ENCODE data around the gene C6orf163. TPM values are rescaled to one million over a fixed set of nuclear protein-coding genes. Genes with fewer than 3 reads are reported as not detected.

C6orf163 gene
- total RNA-seq, 3 donors from 2014 or later = 2.7 to 7.8 (median 3.8) TPM

DNA sequence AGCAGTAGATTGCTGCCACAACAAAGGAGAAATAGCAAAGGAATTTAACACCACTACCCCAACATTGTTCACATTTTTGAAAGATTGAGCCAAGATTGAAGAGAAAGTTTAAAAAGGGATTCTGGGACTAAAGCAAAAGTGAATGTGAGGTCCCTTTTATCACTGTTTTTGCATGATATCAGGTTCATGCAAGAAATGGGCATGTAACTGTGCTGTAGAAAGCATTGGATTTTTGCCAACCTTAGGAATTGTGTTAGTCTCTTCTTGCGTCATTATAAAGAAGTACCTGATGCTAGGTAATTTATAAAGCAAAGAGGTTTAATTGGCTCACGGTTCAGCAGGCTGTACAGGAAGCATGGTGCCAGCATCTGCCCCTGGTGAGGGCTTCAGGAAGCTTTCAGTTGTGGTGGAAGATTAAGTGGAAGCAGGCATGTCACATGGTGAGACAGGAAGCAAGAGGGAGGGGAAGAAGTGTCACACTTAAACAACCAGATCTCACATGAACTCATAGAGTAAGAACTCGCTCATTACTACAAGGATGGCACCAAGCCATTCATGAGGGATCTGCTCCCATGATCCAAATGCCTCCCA is 10.9 kb upstream of the C6orf163 start:
- TF ChIP-seq, protein P1, sequence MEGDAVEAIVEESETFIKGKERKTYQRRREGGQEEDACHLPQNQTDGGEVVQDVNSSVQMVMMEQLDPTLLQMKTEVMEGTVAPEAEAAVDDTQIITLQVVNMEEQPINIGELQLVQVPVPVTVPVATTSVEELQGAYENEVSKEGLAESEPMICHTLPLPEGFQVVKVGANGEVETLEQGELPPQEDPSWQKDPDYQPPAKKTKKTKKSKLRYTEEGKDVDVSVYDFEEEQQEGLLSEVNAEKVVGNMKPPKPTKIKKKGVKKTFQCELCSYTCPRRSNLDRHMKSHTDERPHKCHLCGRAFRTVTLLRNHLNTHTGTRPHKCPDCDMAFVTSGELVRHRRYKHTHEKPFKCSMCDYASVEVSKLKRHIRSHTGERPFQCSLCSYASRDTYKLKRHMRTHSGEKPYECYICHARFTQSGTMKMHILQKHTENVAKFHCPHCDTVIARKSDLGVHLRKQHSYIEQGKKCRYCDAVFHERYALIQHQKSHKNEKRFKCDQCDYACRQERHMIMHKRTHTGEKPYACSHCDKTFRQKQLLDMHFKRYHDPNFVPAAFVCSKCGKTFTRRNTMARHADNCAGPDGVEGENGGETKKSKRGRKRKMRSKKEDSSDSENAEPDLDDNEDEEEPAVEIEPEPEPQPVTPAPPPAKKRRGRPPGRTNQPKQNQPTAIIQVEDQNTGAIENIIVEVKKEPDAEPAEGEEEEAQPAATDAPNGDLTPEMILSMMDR (IDR thresholded peaks at IDR 0.05) = no peak
- H3K9me3 ChIP-seq = no peaks in the 10 kb centered on the region
- H3K4me3 ChIP-seq = no peak overlapping the region
- intact Hi-C loops (cut with DNase I, micrococcal nuclease) = no loop called here
- DNase-seq (no peak), ATAC-seq (no peak)
- no peaks in the 10 kb centered on the region for H3K4me1 ChIP-seq (ENCODE audit: low read depth)
- no peaks in the 10 kb centered on the region for H3K36me3 ChIP-seq (ENCODE audit: low read depth)

DNA sequence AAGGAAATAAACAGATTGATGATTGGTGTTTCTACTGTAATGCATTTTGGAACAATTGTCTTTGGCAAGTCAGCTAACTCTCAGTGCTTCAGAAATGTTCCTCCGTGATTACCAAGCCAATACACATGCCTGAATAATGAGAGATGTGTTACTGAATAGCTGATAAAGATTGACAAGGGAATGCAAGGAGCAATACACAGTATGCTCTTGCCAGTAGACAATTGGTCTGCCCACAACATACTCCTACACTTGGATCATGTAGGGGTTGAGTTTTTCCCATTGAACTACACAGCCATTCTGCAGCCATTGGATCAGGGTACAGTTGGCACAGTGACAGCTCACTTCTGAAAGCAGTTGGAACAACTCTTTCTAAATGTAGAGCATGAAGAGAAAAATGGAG is 9.9 kb upstream of the C6orf163 start:
- TF ChIP-seq, protein P1 (IDR thresholded peaks at IDR 0.05) = no peak
- no peak overlapping the region for H3K4me3 ChIP-seq
- no peaks in the 10 kb centered on the region for H3K36me3 ChIP-seq (ENCODE audit: low read depth)
- H3K9me3 ChIP-seq = no peaks in the 10 kb centered on the region
- no peak for ATAC-seq
- intact Hi-C loops (cut with DNase I, micrococcal nuclease) = no loop called here
- no peaks in the 10 kb centered on the region for H3K4me1 ChIP-seq (ENCODE audit: low read depth)
- DNase-seq = no peak

DNA sequence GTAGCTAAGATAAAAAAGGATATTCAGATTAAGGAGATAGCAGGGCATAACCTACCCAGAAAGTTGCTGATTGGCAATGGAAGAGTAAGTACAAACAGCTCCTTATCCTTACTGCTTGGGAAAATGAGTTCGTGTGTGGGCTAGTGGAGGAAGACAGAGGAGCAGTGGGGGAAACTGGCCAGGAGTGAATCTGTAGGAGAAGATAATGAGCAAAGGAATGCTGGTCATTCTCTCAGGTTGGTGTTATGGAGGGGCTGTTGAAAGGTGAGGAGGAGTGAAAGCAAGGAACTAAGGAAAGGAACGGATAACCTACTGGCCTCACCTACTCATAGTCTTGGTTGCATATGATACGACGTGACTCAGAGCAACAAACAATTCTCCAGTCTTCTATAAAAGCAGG is 8.2 kb upstream of the C6orf163 start:
- TF ChIP-seq, protein P1 (IDR thresholded peaks at IDR 0.05) = no peak
- Histone ChIP-seq H3K9me3 (no peaks in the 10 kb centered on the region), H3K36me3 (ENCODE audit: low read depth) (no peaks in the 10 kb centered on the region), H3K4me1 (ENCODE audit: low read depth) (no peaks in the 10 kb centered on the region), H3K4me3 (no peak overlapping the region)
- DNase-seq = no peak
- no peak for ATAC-seq
- intact Hi-C loops (cut with DNase I, micrococcal nuclease) = no loop called here

DNA sequence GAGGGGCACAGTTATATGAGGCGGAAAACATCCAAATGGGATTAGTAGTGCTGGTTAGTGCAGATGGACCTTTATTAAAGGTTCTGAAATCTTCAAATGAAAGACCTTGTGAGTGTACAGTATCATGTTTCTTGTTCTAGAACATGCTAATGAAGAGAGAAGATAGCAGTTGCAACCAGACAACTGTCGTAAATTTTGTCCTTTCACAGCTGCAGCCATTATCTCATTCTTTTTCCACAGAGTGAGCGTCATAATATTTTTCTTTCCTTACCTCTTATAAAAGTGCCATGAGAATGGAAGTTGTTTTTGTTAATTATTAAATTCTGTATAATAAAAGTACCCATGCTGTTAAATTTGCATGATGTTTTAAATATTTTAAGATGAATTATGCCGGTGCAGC is 4.4 kb upstream of the C6orf163 start:
- no peak for DNase-seq
- Histone ChIP-seq H3K36me3 (ENCODE audit: low read depth) (no peaks in the 10 kb centered on the region), H3K4me3 (no peak overlapping the region), H3K9me3 (no peaks in the 10 kb centered on the region), H3K4me1 (ENCODE audit: low read depth) (no peaks in the 10 kb centered on the region)
- TF ChIP-seq, protein P1 (IDR thresholded peaks at IDR 0.05) = no peak
- intact Hi-C loops (cut with DNase I, micrococcal nuclease) = no loop called here
- ATAC-seq = no peak

DNA sequence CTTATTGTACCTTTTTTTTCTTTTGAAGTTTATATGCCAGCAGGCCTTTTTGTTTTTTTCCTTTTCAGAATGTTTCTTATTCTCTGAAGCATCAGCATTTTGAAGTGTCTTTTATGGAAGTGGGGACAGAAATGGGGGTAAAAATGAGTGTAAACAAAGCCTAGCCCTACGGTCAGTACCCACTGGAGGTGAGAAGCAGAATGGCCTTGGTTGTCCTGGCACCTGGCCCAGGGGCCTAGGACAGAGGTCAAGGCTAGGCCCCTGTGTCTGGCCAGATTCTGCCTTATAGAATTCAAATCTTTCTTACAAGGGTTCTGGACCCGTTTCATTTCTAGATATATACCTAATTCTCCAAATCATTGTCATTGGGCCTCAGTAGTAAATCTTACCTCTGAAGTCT is 3.5 kb upstream of the C6orf163 start:
- DNase-seq (no peak), ATAC-seq (no peak)
- Histone ChIP-seq H3K36me3 (ENCODE audit: low read depth) (no peaks in the 10 kb centered on the region), H3K4me1 (ENCODE audit: low read depth) (no peaks in the 10 kb centered on the region), H3K4me3 (no peak overlapping the region), H3K9me3 (no peaks in the 10 kb centered on the region)
- intact Hi-C loops (cut with DNase I, micrococcal nuclease) = no loop called here
- TF ChIP-seq, protein P1 (IDR thresholded peaks at IDR 0.05) = no peak

- Histone ChIP-seq H3K4me1 (ENCODE audit: low read depth) (no peaks in the 10 kb centered on the region), H3K4me3 (no peak overlapping the region), H3K36me3 (ENCODE audit: low read depth) (no peaks in the 10 kb centered on the region), H3K9me3 (no peaks in the 10 kb centered on the region)
- intact Hi-C loops (cut with DNase I, micrococcal nuclease) = no loop called here
- DNase-seq (no peak), ATAC-seq (no peak)
- TF ChIP-seq, protein P1 (IDR thresholded peaks at IDR 0.05) = no peak
Observed at GRCh38 chr6:87341899-87342298, 2.7 kb upstream of the C6orf163 start.
